Heart left ventricle (tissue), 13 donors: ENCODE measurements around the gene KCNIP3.

ENCODE experiments used
- CTCF ChIP-seq, 12 donors: fragments of 200-600 bp; sonication (generic) in 4 of 12; IDR thresholded peaks; one replicate each; pipeline versions ENCODE4 v1.5.0 to v1.8.0; 2018 to 2022; ENCODE audit warnings: antibody characterized with exemption in 12 of 12, mild to moderate bottlenecking in 5 of 12
- POLR2A ChIP-seq, 2 donors: fragments of 450-650 bp; IDR thresholded peaks; one replicate each; pipeline ENCODE4 v1.6.1; 2017; ENCODE audit warnings: antibody characterized with exemption in 2 of 2, mild to moderate bottlenecking in 2 of 2, moderate library complexity in 2 of 2
- donor health status: ischemic (EF 13 %, LVEDD 7.1; RV severe dilation, severe dysfunction).
- donor health status: DM: no; HTN: yes; CAD: no.
- donor health status: DM: no; HTN: no; CAD: no.
- donor health status: ischemic (EF 25% LVEDD 6.9; RV normal size, moderate dysfunction).
- donor health status: ischemic (EF 25% LVEDD 5.7; RV mildly dilated, moderate dysfunction).
- donor health status: ischemic (EF 35%, LVEDD 5.7; RV mildly dilated, moderate dysfunction).
- donor health status: nonischemic (EF 11% LVEDD 7.7; RV severe dilation, severe dysfunction).
- donor health status: DM: yes; HTN: yes; CAD: no.
- donor health status: PGD.
- donor health status: ischemic (EF 29% LVEDD 5.4; RV normal size, mild dysfunction).
- donor health status: nonischemic (EF 23%, LVEDD 6.1; RV moderate dilation, normal function).

DNA sequence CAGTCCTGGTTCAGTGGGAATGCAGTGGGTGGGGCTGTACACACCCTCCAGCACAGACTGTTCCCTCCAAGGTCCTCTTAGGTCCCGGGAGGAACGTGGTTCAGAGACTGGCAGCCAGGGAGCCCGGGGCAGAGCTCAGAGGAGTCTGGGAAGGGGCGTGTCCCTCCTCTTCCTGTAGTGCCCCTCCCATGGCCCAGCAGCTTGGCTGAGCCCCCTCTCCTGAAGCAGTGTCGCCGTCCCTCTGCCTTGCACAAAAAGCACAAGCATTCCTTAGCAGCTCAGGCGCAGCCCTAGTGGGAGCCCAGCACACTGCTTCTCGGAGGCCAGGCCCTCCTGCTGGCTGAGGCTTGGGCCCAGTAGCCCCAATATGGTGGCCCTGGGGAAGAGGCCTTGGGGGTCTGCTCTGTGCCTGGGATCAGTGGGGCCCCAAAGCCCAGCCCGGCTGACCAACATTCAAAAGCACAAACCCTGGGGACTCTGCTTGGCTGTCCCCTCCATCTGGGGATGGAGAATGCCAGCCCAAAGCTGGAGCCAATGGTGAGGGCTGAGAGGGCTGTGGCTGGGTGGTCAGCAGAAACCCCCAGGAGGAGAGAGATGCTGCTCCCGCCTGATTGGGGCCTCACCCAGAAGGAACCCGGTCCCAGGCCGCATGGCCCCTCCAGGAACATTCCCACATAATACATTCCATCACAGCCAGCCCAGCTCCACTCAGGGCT is 87.9 kb downstream of the KCNIP3 start:
- TF ChIP-seq CTCF (IDR thresholded peaks at IDR 0.05), result no peak
- TF ChIP-seq POLR2A (IDR thresholded peaks at IDR 0.05), result no peak
